PC-9 (cell line): ENCODE results near the gene GCK.

ENCODE experiments used
- EZH2 ChIP-seq: fragments of 200-600 bp; sonication (generic); IDR thresholded peaks from 2 replicates; pipeline ENCODE4 v1.8.0; 2017; ENCODE audit warnings: antibody characterized with exemption, low read depth
- TF ChIP-seq, protein P1 (sequence below): fragments of 200-600 bp; sonication (generic); conservative IDR thresholded peaks from 2 replicates; pipeline ENCODE4 v1.6.1; 2017; ENCODE audit warnings: mixed run types, antibody characterized with exemption, mild to moderate bottlenecking, moderate library complexity

DNA sequence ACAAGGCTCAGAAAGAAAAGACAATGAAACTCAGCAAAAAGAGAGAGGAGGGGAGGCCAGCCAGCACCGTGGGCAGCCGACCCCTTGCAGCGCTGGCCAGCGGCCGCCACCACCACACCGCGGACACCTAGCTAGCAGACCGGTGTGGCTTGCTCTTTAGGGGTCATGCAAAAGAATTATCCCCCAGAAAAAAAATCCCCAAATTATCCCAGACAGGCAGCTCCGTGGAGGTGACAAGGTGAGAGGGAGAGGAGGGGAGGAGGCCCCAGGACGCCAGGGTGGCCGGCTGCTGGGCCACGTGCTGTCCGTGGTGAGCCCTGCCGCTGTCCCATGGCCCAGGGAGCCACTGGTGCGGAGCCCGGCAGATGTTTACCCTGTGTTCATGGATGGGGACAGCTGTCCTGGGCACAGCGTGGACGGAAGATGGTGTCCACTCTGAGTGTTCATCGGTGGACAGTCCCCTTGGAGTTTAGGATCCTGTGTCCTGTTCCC, 28.0 kb upstream of the GCK start:
- TF ChIP-seq, protein P1, sequence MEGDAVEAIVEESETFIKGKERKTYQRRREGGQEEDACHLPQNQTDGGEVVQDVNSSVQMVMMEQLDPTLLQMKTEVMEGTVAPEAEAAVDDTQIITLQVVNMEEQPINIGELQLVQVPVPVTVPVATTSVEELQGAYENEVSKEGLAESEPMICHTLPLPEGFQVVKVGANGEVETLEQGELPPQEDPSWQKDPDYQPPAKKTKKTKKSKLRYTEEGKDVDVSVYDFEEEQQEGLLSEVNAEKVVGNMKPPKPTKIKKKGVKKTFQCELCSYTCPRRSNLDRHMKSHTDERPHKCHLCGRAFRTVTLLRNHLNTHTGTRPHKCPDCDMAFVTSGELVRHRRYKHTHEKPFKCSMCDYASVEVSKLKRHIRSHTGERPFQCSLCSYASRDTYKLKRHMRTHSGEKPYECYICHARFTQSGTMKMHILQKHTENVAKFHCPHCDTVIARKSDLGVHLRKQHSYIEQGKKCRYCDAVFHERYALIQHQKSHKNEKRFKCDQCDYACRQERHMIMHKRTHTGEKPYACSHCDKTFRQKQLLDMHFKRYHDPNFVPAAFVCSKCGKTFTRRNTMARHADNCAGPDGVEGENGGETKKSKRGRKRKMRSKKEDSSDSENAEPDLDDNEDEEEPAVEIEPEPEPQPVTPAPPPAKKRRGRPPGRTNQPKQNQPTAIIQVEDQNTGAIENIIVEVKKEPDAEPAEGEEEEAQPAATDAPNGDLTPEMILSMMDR: no peak
- no peak for TF ChIP-seq EZH2
